ENCODE results near the gene CCL22. TPM values are rescaled to one million over a fixed set of nuclear protein-coding genes. Genes with fewer than 3 reads are reported as not detected.
"Not testable (repeated sequence)": the region's sequence is repeated elsewhere in the genome, so short reads cannot be mapped to it uniquely, and the experiment has no call there.

CCL22 gene
- total and polyA plus RNA-seq, 2 donors (not counting 1 experiment from before 2014, with no cell fraction given), result not detected

DNA sequence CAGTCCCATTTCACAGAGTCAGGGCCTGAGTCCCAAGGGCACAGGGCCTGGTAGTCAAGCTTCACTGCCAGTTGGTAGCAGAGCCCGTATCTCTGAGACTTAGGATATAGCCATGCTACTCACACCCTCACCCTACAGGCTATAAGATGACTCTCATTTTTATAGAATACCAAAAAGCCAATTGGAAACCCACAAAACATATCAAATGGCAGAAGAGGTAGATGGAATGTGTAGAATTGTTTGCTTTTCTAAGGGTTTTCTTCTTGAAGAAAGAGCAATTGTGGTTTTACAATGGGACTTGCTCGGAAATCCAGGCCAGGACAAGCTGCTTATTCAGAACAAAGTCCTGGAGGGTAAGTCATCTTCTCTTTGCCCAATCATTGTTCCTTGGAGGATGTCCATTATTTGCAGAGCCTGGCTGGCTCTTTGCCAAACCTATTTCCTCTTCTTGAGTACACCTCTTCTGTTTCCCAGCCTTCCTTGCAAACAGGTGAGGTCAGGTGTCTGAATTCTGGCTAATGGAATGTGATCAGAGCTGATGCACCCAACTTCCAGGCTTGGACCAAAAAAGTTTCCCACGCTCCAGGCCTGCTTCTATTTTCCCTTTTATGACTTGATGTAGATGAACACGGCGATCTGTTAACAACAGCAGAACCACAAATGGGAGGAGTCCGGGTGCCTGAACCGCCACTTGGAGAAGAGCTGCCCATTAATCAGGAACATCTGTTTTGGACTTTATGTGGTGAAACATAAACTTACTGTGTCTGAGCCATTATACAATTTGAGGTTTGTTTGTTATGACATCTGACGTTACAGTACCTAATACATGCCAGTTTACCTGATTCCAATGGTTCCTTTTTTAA is 16.9 kb upstream of the CCL22 start:
- H3K36me3 ChIP-seq (ENCODE audit: control insufficient read depth, insufficient read depth, low read length), result no peaks in the 10 kb centered on the region
- TF ChIP-seq, protein P1, sequence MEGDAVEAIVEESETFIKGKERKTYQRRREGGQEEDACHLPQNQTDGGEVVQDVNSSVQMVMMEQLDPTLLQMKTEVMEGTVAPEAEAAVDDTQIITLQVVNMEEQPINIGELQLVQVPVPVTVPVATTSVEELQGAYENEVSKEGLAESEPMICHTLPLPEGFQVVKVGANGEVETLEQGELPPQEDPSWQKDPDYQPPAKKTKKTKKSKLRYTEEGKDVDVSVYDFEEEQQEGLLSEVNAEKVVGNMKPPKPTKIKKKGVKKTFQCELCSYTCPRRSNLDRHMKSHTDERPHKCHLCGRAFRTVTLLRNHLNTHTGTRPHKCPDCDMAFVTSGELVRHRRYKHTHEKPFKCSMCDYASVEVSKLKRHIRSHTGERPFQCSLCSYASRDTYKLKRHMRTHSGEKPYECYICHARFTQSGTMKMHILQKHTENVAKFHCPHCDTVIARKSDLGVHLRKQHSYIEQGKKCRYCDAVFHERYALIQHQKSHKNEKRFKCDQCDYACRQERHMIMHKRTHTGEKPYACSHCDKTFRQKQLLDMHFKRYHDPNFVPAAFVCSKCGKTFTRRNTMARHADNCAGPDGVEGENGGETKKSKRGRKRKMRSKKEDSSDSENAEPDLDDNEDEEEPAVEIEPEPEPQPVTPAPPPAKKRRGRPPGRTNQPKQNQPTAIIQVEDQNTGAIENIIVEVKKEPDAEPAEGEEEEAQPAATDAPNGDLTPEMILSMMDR (conservative IDR thresholded peaks at IDR 0.05 in 1 of 2, IDR thresholded peaks at IDR 0.05 in 1 of 2; ENCODE audit: low read depth in 1 of 2, low read length in 2 of 2), result no peak
- TF ChIP-seq EZH2 (IDR thresholded peaks at IDR 0.05; ENCODE audit: low read length, missing control alignments), result no peak
- no peak overlapping the region for H2AFZ ChIP-seq (ENCODE audit: low read length)
- no peaks in the 10 kb centered on the region for H3K9me3 ChIP-seq (ENCODE audit: control insufficient read depth, insufficient read depth, low read depth, low read length)
- no peaks in the 10 kb centered on the region for H3K4me1 ChIP-seq (ENCODE audit: control insufficient read depth, extremely low read depth, insufficient read depth, low read length)
- no peak overlapping the region for H3K4me3 ChIP-seq (replicated peaks in 1 of 4; ENCODE audit: control extremely low read depth in 1 of 4, insufficient read depth in 1 of 4, low read depth in 3 of 4, low read length in 4 of 4)
- H3K27me3 ChIP-seq (ENCODE audit: control insufficient read depth, insufficient read depth, low read length), result peaks cover 6% of the 10 kb centered on the region
- no peak overlapping the region for H3K4me2 ChIP-seq (ENCODE audit: extremely low read depth, insufficient read depth, low read length)
- DNase-seq (ENCODE audit: low read depth in 2 of 2), result peak; percentile 76 to 96
- H3K9ac ChIP-seq (ENCODE audit: insufficient read depth, low read length), result no peak overlapping the region
- H3K79me2 ChIP-seq (ENCODE audit: control insufficient read depth, insufficient read depth, low read length), result no peaks in the 10 kb centered on the region
- no peak overlapping the region for H3K27ac ChIP-seq (ENCODE audit: insufficient read depth, low read length)
- no peaks in the 10 kb centered on the region for H4K20me1 ChIP-seq (ENCODE audit: control insufficient read depth, extremely low read depth, insufficient read depth, low read length)

DNA sequence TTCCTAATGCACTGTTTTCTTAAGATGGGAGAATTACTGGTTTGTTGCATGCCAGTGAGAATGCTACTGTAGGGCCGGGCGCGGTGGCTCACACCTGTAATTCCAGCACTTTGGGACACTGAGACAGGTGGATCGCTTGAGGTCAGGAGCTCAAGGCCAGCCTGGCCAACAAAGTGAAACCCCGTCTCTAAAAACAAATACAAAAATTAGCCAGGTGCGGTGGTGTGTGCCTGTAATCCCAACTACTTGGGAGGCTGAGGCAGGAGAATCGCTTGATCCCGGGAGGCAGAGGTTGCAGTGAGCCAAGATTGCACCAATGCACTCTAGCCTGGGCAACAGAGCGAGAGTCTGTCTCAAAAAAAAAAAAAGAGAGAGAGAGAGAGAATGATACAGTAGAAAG is 16.0 kb upstream of the CCL22 start:
- not testable (repeated sequence) for H3K9ac ChIP-seq (ENCODE audit: insufficient read depth, low read length); H3K27me3 ChIP-seq (ENCODE audit: control insufficient read depth, insufficient read depth, low read length); DNase-seq (ENCODE audit: low read depth in 2 of 2); H3K36me3 ChIP-seq (ENCODE audit: control insufficient read depth, insufficient read depth, low read length); H4K20me1 ChIP-seq (ENCODE audit: control insufficient read depth, extremely low read depth, insufficient read depth, low read length); H3K27ac ChIP-seq (ENCODE audit: insufficient read depth, low read length); H3K4me1 ChIP-seq (ENCODE audit: control insufficient read depth, extremely low read depth, insufficient read depth, low read length); H3K4me3 ChIP-seq (replicated peaks in 1 of 4; ENCODE audit: control extremely low read depth in 1 of 4, insufficient read depth in 1 of 4, low read depth in 3 of 4, low read length in 4 of 4); H3K79me2 ChIP-seq (ENCODE audit: control insufficient read depth, insufficient read depth, low read length); H3K9me3 ChIP-seq (ENCODE audit: control insufficient read depth, insufficient read depth, low read depth, low read length); H2AFZ ChIP-seq (ENCODE audit: low read length); H3K4me2 ChIP-seq (ENCODE audit: extremely low read depth, insufficient read depth, low read length)

DNA sequence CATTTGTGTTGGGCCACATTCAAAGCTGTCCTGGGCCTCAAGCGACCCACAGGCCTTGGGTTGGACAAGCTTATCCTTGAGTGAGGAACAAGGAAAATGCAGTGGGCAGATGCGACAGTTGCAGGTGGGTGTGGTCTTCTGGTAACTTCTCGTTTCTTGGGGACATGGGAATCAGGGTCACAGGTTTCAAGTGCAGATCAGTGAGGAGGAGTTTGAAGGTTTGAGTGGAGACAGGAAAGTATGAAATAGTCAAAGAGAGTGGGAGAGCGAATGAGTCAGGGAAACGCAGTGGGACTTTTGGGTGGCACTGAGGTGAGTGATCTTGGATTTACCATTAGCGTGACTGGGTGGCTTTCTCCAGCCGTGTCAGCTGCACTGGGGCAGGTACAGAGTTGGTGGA is 15.4 kb upstream of the CCL22 start:
- no peak overlapping the region for H2AFZ ChIP-seq (ENCODE audit: low read length)
- H3K4me3 ChIP-seq (replicated peaks in 1 of 4; ENCODE audit: control extremely low read depth in 1 of 4, insufficient read depth in 1 of 4, low read depth in 3 of 4, low read length in 4 of 4), result no peak overlapping the region
- H3K4me1 ChIP-seq (ENCODE audit: control insufficient read depth, extremely low read depth, insufficient read depth, low read length), result no peaks in the 10 kb centered on the region
- H3K4me2 ChIP-seq (ENCODE audit: extremely low read depth, insufficient read depth, low read length), result no peak overlapping the region
- no peaks in the 10 kb centered on the region for H3K9me3 ChIP-seq (ENCODE audit: control insufficient read depth, insufficient read depth, low read depth, low read length)
- H3K79me2 ChIP-seq (ENCODE audit: control insufficient read depth, insufficient read depth, low read length), result no peaks in the 10 kb centered on the region
- no peak overlapping the region for H3K9ac ChIP-seq (ENCODE audit: insufficient read depth, low read length)
- no peaks in the 10 kb centered on the region for H3K36me3 ChIP-seq (ENCODE audit: control insufficient read depth, insufficient read depth, low read length)
- no peaks in the 10 kb centered on the region for H4K20me1 ChIP-seq (ENCODE audit: control insufficient read depth, extremely low read depth, insufficient read depth, low read length)
- DNase-seq (ENCODE audit: low read depth in 2 of 2), result no peak
- H3K27me3 ChIP-seq (ENCODE audit: control insufficient read depth, insufficient read depth, low read length), result peaks cover 8% of the 10 kb centered on the region
- H3K27ac ChIP-seq (ENCODE audit: insufficient read depth, low read length), result no peak overlapping the region
- TF ChIP-seq, protein P1 (conservative IDR thresholded peaks at IDR 0.05 in 1 of 2, IDR thresholded peaks at IDR 0.05 in 1 of 2; ENCODE audit: low read depth in 1 of 2, low read length in 2 of 2), result no peak
- TF ChIP-seq EZH2 (IDR thresholded peaks at IDR 0.05; ENCODE audit: low read length, missing control alignments), result no peak

DNA sequence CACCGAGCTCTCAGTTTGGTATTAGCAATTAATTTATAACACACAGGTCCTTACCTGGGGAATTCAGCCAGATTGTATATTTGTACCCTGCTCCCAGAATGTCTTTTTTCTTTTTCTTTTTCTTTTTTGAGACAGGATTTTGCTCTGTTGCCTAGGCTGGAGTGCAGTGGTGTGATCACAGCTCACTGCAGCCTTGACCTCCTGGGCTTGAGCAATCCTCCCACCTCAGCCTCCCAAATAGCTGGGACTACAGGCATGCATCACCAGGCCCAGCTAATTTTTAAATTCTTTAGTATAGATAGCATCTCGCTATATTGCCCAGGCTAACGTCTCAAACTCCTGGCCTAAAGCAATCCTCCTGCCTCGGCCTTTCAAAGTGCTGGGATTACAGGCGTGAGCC is 14.5 kb upstream of the CCL22 start:
- H3K4me2 ChIP-seq (ENCODE audit: extremely low read depth, insufficient read depth, low read length); H3K27me3 ChIP-seq (ENCODE audit: control insufficient read depth, insufficient read depth, low read length): not testable (repeated sequence)

More for the DNA sequence above, 14.5 kb upstream of the CCL22 start:
- not testable (repeated sequence) for H3K27ac ChIP-seq (ENCODE audit: insufficient read depth, low read length); H3K4me1 ChIP-seq (ENCODE audit: control insufficient read depth, extremely low read depth, insufficient read depth, low read length); H4K20me1 ChIP-seq (ENCODE audit: control insufficient read depth, extremely low read depth, insufficient read depth, low read length); H3K4me3 ChIP-seq (replicated peaks in 1 of 4; ENCODE audit: control extremely low read depth in 1 of 4, insufficient read depth in 1 of 4, low read depth in 3 of 4, low read length in 4 of 4); H3K9ac ChIP-seq (ENCODE audit: insufficient read depth, low read length); DNase-seq (ENCODE audit: low read depth in 2 of 2); H3K36me3 ChIP-seq (ENCODE audit: control insufficient read depth, insufficient read depth, low read length); H3K79me2 ChIP-seq (ENCODE audit: control insufficient read depth, insufficient read depth, low read length); H2AFZ ChIP-seq (ENCODE audit: low read length); H3K9me3 ChIP-seq (ENCODE audit: control insufficient read depth, insufficient read depth, low read depth, low read length)
